HEK293T (cell line): Measurements from ENCODE around the gene LNX1.

ENCODE experiments used
- BHLHE40 ChIP-seq: fragments of 450-650 bp; IDR thresholded peaks from 2 replicates; pipeline ENCODE4 v1.6.1; 2016; ENCODE audit warnings: mild to moderate bottlenecking, moderate library complexity, borderline replicate concordance
- ELF4 ChIP-seq: fragments of 450-650 bp; IDR thresholded peaks from 2 replicates; pipeline ENCODE4 v1.6.1; 2017; ENCODE audit warnings: antibody characterized with exemption
- HDGF ChIP-seq: fragments of 450-650 bp; IDR thresholded peaks from 2 replicates; pipeline ENCODE4 v1.6.1; 2017; ENCODE audit warnings: antibody characterized with exemption, borderline replicate concordance
- SP1 ChIP-seq: fragments of 450-650 bp; IDR thresholded peaks from 2 replicates; pipeline ENCODE4 v1.6.1; 2017

- no peak for TF ChIP-seq SP1
- no peak for TF ChIP-seq ELF4
- no peak for TF ChIP-seq BHLHE40
- no peak for TF ChIP-seq HDGF
These were observed 6.6 kb downstream of the LNX1 start for GRCh38 chr4:53584658-53585057.
